ENCODE results near the gene CMTM7.
"Not testable (repeated sequence)": the region's sequence is repeated elsewhere in the genome, so short reads cannot be mapped to it uniquely, and the experiment has no call there.

Gene CMTM7

DNA sequence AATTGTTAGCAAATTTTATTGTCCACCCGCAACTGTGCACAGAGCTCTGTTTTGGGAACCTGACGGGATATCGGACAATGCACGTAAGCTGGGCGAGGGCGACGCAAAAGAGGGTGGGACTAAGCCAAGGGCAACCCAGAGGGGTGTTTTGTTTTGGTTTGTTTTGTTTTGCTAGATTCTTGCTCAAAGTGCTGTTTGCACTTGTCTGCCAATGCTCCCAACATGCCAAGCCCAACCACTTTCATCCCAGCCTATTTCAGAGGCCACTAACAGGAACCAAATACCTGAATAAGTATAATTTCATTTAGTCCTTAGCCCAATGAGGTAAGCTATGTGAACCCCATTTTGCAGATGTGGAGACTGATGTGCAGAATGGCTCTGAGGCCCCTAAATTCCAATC lies 9.7 kb upstream of the CMTM7 start:
- in situ Hi-C loops (cut with MboI; ENCODE audit: low sequenced_read_pairs), result no loop called here

DNA sequence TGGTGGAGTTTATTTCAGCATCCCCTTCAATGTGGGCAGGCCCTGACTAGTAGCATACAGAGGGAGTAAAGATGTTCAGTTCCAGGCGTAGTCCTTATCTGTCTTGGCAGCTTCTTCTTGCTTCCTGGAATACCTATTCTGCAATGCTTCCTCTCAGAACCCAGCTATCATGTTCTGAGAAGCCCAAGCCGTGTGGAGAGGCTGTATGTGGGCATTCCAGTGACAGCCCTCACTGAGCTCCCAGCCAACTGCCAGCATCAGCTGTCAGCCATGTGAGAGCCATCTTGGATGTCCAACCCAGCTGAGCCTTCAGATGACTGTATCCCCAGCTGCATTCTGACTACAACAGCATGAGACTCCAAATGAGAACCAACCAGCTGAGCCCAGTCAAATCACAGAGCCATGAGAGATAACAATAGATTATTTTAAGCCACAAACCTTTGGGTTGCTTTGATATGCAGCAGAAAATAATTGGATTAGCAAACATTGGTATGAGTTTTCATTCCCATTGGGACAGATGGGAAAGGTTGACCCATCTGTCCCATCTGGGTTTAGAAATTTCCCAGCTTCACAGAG lies 8.4 kb upstream of the CMTM7 start:
- in situ Hi-C loops (cut with MboI; ENCODE audit: low sequenced_read_pairs), result no loop called here

DNA sequence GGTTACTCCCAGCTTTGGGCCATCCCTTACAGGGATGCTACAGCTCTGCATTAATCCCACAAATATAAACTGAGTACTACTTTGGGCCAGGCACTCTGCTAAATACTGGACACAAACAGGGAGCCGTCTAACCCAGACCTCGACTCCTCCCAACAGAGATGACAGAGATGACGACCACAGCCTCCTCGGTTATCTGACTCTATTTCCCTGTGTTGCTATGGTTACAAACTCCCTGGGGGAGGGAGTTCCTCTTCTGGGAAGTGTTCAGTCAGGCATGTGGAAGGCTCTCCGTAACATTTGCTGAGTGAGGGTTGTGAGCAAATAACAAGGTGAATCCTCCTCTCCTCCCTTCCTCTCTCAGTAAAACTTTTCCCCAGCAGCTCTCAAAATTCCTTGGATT lies 6.7 kb upstream of the CMTM7 start:
- in situ Hi-C loops (cut with MboI; ENCODE audit: low sequenced_read_pairs), result no loop called here

DNA sequence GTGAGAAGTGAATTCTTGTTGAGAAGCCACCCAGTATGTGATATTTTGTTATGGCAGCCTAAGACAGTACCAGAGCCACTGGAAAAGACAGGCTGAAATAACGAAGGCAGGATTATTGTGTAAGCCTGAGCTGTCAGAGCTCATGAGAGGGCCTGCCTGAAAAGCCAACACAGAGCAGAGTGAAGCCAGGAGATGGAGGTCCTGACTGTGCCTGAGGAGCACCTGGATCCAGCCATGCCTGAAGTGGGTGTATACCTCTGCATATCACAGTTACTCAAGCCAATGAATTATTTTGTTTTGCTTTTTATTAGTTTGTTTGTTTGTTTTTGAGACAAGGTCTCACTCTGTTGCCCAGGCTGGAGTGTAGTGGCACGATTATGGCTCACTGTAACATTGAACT lies 4.1 kb upstream of the CMTM7 start:
- in situ Hi-C loops (cut with MboI; ENCODE audit: low sequenced_read_pairs), result no loop called here

DNA sequence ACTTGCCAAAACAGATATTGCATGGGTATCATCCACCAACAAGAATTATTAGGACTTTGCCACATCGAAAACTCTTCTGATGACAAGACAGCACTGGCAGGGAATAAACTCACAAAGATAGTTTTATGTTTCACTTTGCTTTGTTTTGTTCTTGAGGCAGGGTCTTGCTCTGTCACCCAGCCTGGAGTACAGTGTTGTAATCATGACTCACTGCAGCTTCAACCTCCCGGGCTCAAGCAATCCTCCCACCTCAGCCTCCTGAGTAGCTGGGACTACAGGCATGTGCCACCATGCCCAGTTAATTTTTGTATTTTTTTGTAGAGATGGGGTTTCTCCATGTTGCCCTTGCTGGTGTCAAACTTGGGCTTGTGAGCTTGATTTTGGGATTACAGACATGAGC lies 2.1 kb upstream of the CMTM7 start:
- in situ Hi-C loops (cut with MboI; ENCODE audit: low sequenced_read_pairs), result not testable (repeated sequence)

DNA sequence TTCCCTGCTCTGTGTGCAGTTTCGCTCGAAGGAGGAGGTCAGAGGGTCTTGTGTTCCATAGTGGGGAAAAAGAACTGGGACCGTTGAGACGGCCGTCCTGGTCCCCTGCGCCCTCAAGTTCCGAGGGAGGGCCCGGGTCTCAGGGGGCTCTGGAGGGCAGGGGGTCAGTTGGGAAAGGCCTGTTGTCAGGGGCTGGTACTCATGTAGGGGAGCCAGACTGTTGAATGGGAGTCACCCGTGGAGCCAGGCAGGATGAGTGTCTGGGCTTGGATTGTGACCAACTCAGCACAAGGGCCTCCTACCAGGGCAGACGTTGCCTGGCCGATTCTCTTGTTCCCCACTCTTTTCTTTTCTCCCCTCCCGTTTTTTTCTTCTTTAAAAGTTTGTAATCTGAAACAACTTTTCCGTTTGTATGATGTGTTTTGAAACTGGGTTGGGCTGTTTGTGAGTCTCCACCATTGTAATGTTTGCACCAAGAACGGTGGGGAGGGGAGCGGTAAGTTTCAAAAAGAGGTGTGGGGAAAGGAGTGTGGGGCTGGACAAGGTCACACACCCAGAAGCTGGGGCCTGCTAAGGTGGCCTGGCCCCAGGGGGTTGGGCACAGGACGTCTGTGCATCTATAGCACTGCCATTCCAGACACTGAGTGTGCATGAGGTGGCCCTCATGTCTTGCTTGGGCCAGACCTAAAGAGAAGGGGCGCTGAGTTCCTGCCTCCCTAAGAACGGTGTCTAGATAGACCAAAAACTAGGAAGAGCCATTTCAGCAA lies 1.1 kb downstream of the CMTM7 start:
- in situ Hi-C loops (cut with MboI; ENCODE audit: low sequenced_read_pairs), result no loop called here

DNA sequence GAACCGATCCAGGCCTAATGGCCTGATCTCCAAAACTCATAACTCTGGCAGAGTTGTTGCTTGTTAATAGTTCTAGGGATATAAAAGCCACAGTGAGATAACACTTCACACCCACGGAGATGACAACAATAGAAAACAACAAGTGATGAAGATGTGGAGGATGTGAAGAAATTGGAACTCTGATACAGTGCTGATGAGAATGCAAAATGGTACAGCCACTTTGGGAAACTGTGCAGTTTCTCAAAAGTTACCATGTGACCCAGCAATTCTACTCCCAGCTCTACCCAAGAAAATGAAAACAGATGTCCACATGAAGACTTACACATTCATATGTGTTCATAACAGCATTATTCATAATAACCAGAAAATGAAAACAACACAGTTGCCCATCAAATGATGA lies 3.8 kb downstream of the CMTM7 start:
- in situ Hi-C loops (cut with MboI; ENCODE audit: low sequenced_read_pairs), result no loop called here

DNA sequence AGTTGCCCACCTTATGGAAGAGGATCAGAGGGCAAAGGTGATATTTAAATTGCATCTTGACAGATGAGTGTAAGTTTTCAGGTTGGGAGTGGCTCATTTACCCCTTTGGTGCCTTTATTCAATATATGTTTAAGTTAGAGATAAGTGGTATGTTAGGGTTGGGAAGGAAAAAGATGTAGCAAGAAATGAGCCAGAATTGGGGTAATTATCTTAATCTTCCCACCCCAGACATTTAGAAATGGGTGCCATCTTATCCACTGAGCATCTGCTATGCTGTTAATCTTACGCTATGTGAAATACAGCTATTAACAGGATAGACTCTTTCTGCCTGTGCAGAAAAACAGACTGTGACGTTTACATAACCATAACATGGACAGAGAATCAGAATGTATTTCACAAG lies 6.3 kb downstream of the CMTM7 start:
- in situ Hi-C loops (cut with MboI; ENCODE audit: low sequenced_read_pairs), result no loop called here

DNA sequence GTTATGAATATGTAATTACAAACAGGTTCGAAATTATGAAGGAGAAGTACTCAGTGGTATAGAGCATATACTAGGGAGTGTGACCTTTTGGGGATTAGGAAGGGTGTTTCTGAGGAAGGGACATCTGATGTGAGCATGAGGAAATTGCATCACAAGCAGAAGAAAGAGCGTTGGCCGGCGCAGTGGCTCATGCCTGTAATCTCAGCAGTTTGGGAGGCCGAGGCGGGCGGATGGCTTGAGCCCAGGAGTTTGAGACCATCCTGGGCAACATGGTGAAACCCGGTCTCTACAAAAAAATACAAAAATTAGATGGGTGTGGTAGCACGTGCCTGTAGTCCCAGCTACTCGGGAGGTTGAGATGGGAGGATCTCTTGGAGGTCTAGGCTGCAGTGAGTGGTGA lies 6.9 kb downstream of the CMTM7 start:
- in situ Hi-C loops (cut with MboI; ENCODE audit: low sequenced_read_pairs), result no loop called here

DNA sequence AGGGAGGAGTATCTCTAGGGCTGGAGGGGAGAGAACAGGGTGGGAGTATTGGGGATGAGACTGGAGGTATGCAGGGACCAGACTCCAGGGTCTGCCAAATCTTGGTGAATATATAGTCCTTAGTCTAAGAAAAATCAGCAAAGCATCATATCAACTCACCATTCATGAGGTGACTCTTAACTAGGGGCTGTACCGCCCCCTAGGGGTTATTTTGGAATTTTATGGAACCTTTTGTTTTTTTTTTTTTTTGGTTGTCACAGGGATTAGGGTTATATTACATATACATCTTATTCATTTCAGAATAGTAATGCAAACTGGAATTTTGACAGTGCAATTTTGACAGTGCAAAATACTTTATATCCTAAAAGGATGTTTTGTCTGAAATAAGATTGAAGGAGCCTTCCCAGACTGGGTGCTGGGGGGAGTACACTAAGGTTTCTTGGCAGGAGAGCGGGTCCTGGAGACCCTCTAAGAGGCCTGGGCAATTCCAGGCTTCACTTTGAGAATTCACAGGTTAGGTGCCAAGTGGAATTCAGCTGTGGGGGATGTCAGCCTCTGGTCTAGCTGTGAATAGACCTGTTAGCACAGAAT lies 7.5 kb downstream of the CMTM7 start:
- in situ Hi-C loops (cut with MboI; ENCODE audit: low sequenced_read_pairs), result no loop called here

DNA sequence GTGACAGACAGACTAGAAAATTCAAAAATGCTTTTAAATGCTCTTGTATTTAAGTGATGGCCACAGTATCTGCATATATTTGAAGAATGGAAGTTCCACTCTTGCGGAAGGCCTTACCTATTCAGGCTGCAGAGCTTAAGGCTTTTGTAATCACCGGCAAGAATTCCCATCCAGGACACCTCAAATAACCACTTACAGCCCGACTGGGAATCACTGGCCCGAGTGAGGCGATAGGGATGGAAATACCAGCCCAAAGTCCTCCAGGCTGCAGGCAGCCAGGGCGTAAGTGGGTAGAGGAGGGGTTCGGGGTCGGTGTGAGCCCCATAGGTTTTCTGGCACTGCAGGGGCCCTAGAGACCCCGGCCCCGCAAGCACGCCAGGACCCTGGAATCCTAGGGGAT lies 9.5 kb downstream of the CMTM7 start:
- in situ Hi-C loops (cut with MboI; ENCODE audit: low sequenced_read_pairs), result no loop called here

DNA sequence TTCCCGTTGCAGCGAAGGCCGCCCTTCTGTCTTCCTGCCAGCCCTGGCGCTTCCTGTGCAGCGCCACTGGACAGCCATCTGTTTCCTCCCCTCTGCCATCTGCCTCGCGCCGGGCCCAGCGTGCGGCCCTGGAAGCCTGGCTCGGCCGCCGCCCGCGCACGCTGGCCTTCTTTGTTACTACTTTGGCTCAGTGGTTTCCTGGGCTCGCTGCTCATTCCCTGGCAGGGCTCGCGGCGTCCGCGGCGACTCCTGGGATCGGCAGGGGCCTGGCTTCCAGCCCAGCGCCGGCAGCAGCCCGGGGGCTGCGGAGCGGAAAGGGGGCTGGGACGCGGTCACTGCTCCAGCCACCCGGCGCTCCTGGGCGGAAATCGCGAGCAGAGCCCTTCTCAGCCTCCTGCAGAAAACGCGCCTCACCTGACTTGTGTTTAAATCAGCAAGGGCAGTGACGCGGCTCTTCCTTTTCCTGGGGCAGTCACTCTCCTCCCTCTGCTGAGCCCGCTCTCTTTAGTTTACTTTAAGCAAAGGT lies 10.0 kb downstream of the CMTM7 start:
- in situ Hi-C loops (cut with MboI; ENCODE audit: low sequenced_read_pairs), result no loop called here

DNA sequence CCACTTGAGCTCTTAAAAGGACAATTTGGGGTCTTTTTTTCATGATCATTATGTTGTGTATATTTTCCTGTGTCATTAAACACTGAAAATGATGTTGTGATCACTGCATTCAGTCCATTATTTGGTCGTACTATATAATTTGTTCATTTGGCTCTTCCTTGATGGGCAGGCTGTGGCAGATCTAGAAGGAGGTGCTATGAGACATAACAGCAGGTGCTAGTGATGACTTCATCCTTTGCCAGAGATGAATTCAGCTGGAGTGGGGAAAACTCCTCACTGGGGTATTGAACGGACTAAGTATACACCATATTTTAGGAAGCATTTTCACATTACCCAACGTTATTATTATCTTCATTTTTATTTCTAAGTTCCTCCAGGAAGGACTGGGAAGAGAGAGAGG lies 12.0 kb downstream of the CMTM7 start:
- in situ Hi-C loops (cut with MboI; ENCODE audit: low sequenced_read_pairs), result no loop called here

DNA sequence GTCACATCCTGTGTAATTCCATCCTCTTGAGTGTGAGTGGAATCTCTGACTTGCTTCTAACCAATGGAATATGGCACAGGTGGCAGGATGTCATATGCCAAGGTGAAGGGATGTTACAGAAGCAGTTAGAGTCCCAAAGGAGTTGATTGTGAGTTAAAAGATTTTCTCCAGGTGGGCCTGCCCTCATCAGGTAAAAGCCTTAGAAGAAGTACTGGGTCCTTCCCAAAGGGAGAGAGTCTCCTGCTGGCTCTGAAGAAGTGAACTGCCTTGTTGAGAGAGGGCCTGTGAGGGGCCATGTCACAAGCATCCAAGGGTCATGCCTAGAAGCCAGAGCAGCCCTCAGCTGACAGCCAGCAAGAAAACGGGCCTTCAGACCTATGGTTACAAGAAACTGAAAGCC lies 13.1 kb downstream of the CMTM7 start:
- in situ Hi-C loops (cut with MboI; ENCODE audit: low sequenced_read_pairs), result no loop called here

DNA sequence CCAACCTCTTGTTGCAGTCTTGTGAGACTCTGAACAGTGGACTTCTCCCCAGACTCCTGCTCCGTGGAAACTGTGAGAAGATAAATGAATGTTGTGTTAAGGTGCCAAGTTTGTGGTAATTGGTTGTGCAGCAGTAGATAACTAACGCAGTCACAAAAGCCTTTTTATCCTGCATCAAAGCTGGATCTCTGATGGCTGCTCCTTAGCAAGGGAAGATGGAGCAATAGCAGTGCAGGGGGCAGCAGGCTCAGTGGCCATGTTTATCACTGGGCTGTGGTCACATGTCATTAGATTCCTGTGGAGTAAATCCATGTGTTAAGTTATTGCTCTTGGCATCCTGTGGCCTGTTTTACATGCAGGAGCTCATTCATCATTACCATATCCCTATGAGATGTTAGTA lies 13.5 kb downstream of the CMTM7 start:
- in situ Hi-C loops (cut with MboI; ENCODE audit: low sequenced_read_pairs), result no loop called here

DNA sequence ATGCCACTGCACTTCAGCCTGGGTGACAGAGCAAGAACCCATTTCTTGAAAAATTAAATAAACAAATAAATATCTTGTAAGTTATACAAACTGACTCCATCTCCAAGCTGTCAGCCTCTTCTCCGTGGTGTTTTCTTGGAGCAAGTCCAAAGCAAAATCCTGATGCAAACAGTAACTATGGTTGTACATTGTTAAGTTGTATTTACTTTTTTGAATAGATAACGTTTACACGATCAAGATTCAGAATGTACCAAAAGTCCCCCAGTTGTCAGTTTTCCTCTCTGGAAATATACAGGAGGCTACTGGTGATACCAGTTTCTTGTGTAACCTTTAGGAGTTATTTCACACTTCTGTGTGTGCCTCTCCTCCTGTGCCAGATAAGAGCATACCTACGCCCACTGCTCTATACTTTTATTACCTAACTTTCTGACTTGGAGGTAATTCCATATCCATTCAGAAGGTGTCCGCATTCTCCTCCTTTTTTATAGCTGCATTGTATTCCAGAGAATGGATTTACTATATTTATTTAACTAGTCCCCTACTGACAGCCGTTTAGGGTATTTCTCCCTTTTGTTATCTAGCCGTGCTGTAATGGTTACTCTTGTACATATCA lies 14.2 kb downstream of the CMTM7 start:
- in situ Hi-C loops (cut with MboI; ENCODE audit: low sequenced_read_pairs), result no loop called here

DNA sequence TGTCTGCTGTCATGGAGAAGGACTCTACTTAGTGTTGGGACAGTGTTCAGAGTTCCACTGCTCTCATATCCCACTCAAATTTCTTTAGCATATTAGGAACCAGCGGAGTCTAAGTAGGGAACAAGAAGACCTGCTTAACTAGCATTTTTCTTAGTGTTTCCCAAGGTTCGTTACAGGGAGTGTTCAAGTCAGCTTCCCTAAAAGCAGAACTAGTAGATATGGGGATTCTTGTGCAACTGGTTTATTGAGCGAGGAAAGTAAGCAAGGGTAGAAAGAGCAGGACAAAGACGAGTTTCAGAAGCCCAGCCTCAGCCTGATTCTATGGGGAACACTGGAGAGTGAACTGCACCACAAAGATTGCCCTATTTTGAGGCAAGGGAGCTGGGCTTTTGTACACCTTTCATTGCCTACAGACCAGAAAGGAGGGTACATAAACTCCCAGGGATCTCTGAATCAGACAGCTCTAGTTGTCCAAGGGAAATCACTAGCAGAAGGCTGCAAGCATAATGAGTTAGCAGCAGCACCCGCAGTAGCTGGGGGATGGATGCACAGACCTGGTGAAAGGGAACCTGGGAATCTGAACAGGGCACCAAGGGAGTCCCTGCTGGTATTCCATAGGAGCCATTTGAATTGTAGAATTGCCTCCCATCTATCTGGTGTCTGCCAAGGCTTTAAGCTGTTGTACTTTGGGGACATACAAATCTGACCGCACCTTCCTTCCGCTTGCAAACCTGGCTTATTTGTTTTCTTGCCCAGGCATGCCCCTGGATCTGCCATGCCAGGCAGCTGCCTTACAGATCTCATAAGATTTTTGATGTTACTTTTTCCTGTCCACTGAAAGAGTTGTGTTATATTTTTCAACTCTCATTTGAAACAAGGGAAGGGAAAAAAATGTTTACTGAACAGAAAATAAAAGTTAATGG lies 15.1 kb downstream of the CMTM7 start:
- in situ Hi-C loops (cut with MboI; ENCODE audit: low sequenced_read_pairs), result no loop called here

DNA sequence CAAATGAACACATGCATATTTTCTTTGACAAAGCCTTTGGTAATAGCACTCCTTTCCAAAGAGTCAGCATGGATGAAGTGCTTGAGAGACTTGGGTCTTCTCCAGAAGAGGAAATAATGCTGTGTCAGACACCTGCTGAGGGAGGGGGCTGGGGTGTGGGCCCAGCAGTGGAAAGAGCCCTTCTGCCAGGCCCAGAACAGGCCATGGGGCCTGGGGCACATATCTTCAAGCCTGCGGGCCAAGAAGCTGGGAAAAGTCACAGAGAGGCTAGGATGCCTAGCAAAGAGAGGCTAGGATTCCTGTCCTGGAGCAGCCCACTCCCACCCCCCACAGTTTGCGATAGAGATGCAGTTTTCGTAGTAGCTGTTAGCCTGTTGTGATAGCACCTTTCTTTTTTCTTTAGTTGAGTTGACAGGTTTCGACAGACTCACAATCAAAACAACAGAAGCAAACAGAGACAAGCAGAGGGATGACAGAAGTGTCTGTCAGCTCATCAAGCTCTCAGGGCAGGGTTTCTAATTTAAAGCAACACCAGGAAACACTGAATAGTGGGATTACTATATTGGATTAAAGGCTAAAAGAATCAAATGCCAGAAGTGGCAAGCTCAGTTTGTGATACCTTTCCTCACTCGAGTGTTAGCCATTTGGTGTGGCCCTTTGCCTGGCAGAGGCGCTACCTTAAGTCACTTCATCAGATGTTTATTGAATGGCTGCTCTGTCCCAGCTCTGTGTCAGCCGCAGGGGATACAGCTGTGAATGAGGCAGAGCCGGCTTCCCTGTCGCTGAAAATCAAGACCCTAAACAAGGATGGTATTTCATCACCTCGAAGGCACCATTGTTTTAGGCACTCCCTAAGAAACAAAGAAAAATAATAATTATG lies 19.0 kb downstream of the CMTM7 start:
- in situ Hi-C loops (cut with MboI; ENCODE audit: low sequenced_read_pairs), result no loop called here

DNA sequence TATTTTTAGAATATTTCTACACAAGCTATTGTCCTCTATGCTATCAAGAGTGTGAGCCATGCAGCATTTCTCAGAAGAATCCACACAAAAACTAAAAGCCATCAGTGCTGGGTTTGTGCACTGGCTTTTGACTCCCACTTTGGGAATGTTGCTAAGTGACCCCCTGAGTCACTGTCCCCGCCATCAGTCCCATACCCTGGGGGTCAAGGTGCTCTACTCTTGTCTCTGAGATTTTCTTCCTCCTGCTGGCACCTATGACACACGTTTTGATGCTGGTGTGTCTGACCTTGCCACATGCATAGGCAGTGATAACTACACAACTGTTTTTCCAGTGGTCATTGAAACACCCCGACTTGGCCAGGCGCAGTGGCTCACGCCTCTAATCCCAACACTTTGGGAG lies 19.8 kb downstream of the CMTM7 start:
- in situ Hi-C loops (cut with MboI; ENCODE audit: low sequenced_read_pairs), result no loop called here

DNA sequence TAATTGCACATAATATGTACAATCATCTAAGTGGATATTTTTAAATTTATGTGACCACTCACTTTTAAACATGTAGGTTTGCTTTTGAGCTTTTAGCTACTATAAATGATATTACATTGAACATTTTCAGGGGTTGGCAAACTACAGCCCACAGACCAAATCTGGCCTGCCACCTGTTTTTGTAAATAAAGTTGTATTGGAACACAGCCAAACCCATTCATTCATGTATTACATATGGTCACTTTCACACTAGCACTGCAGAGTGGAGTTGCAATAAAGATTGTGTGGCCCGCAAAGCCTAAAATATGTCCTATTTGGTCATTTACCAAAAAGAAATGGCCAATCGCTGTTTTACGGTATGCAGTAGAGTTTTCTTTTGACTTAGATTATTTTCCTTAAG lies 21.2 kb downstream of the CMTM7 start:
- in situ Hi-C loops (cut with MboI; ENCODE audit: low sequenced_read_pairs), result no loop called here
